WTC11 (cell line): ENCODE data around the gene ITPKC.

Experiments
- ATF6 ChIP-seq: sonication (generic); formaldehyde crosslinking; IDR thresholded peaks from 2 replicates; pipeline ENCODE4 v1.8.1; 2023; ENCODE audit warnings: mild to moderate bottlenecking, missing genetic modification reagents
- CREB1 ChIP-seq: sonication (generic); formaldehyde crosslinking; IDR thresholded peaks from 2 replicates; pipeline ENCODE4 v1.8.0; 2023; ENCODE audit warnings: mild to moderate bottlenecking, missing genetic modification reagents
- CTCF ChIP-seq: fragments of 200-600 bp; IDR thresholded peaks from 2 replicates; pipeline ENCODE4 v1.8.0; 2022; ENCODE audit warnings: antibody characterized with exemption
- NFYB ChIP-seq: sonication (generic); formaldehyde crosslinking; conservative IDR thresholded peaks from 2 replicates; pipeline ENCODE4 v1.8.0; 2022; ENCODE audit warnings: low read depth, missing genetic modification reagents
- NR3C1 ChIP-seq: sonication (generic); formaldehyde crosslinking; conservative IDR thresholded peaks from 2 replicates; pipeline ENCODE4 v1.8.1; 2023; ENCODE audit warnings: low read depth, mild to moderate bottlenecking, missing genetic modification reagents
- SMAD4 ChIP-seq: sonication (generic); formaldehyde crosslinking; IDR thresholded peaks from 2 replicates; pipeline ENCODE4 v1.8.0; 2022; ENCODE audit warnings: mild to moderate bottlenecking, missing genetic modification reagents
- SP1 ChIP-seq: sonication (generic); formaldehyde crosslinking; conservative IDR thresholded peaks from 2 replicates; pipeline ENCODE4 v1.8.1; 2022; ENCODE audit warnings: missing genetic modification reagents
- TEAD1 ChIP-seq: sonication (generic); formaldehyde crosslinking; IDR thresholded peaks from 2 replicates; pipeline ENCODE4 v1.8.0; 2022; ENCODE audit warnings: mild to moderate bottlenecking, missing genetic modification reagents
- TP53 ChIP-seq: sonication (generic); formaldehyde crosslinking; IDR thresholded peaks from 2 replicates; pipeline ENCODE4 v1.8.1; 2023; ENCODE audit warnings: mild to moderate bottlenecking, missing genetic modification reagents
- ZMAT4 ChIP-seq: fragments of 250-450 bp; sonication (Bioruptor Pico); IDR thresholded peaks from 2 replicates; pipeline ENCODE4 v1.9.0; 2021; ENCODE audit warnings: mild to moderate bottlenecking

GRCh38 chr19:40690050-40690692, 26.7 kb upstream of the ITPKC start, which contains the start of gene NUMBL:
- TF ChIP-seq CTCF (no peak), ZMAT4 (CRISPR knock-in tag) (no peak), SMAD4 (CRISPR knock-in tag) (no peak), TP53 (no peak), CREB1 (CRISPR knock-in tag) (no peak), TEAD1 (no peak), ATF6 (CRISPR knock-in tag) (no peak), NFYB (CRISPR knock-in tag) (no peak), NR3C1 (CRISPR knock-in tag) (no peak), SP1 (CRISPR knock-in tag) (peak; percentile 77)
